ENCODE data around the gene ELN.

DNA sequence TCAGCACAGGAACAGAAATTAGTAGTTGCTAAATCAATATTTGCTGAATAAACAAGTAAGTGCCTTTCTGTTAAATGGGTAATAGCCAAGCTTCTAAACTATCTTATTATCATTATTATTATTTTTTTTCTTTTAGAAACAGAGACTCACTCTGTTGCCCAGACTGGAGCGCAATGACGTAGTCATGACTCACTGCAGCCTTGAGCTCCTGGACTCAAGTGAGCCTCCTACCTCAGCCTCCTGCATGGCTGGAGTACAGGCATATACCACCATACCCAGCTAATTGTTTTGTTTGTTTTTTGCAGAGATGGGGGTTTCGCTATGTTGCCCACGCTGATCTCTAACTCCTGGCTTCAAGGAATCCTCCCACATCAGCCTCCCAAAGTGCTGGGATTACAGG, 12.3 kb upstream of the ELN start:
- TF ChIP-seq, protein P1, sequence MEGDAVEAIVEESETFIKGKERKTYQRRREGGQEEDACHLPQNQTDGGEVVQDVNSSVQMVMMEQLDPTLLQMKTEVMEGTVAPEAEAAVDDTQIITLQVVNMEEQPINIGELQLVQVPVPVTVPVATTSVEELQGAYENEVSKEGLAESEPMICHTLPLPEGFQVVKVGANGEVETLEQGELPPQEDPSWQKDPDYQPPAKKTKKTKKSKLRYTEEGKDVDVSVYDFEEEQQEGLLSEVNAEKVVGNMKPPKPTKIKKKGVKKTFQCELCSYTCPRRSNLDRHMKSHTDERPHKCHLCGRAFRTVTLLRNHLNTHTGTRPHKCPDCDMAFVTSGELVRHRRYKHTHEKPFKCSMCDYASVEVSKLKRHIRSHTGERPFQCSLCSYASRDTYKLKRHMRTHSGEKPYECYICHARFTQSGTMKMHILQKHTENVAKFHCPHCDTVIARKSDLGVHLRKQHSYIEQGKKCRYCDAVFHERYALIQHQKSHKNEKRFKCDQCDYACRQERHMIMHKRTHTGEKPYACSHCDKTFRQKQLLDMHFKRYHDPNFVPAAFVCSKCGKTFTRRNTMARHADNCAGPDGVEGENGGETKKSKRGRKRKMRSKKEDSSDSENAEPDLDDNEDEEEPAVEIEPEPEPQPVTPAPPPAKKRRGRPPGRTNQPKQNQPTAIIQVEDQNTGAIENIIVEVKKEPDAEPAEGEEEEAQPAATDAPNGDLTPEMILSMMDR (IDR thresholded peaks at IDR 0.05) = no peak
- TF ChIP-seq POLR2A (IDR thresholded peaks at IDR 0.05) = no peak
